H9 (cell line): ENCODE measurements around the gene UTP3. TPM values are rescaled to one million over a fixed set of nuclear protein-coding genes. Genes with fewer than 3 reads are reported as not detected.

Experiments used
- DNase-seq: peaks from one replicate; pipeline ENCODE4 v3.0.0-alpha.2; 2017
- H2AFZ ChIP-seq: one replicate; pipeline ENCODE4 v1.6.1; 2013; ENCODE audit warnings: mild to moderate bottlenecking, low read length, control low read depth, moderate library complexity
- H2AK5ac ChIP-seq: 2 replicates; pipeline ENCODE4 v1.6.1; 2013; ENCODE audit warnings: low read length, control low read depth, mixed read lengths; ENCODE audit not compliant: insufficient read length
- H2BK120ac ChIP-seq: one replicate; pipeline ENCODE4 v1.6.1; 2013; ENCODE audit warnings: low read depth, mild to moderate bottlenecking, low read length, control low read depth, inconsistent platforms; ENCODE audit not compliant: poor library complexity, severe bottlenecking
- H2BK12ac ChIP-seq: 2 replicates; pipeline ENCODE4 v1.6.1; 2013; ENCODE audit warnings: low read length, control low read depth, mixed read lengths, low read depth; ENCODE audit not compliant: insufficient read length
- H2BK15ac ChIP-seq: 2 replicates; pipeline ENCODE4 v1.6.1; 2013; ENCODE audit warnings: low read depth, low read length, control low read depth
- H2BK20ac ChIP-seq: one replicate; pipeline ENCODE4 v1.6.1; 2013; ENCODE audit warnings: low read depth, mild to moderate bottlenecking, low read length, control low read depth, inconsistent platforms; ENCODE audit not compliant: poor library complexity, severe bottlenecking
- H2BK5ac ChIP-seq: 2 replicates; pipeline ENCODE4 v1.6.1; 2013; ENCODE audit warnings: low read length, control low read depth, mixed read lengths; ENCODE audit not compliant: insufficient read length
- H3K14ac ChIP-seq: 2 replicates; pipeline ENCODE4 v1.6.1; 2013; ENCODE audit warnings: low read length, control low read depth; ENCODE audit not compliant: insufficient read depth
- H3K18ac ChIP-seq: 2 replicates; pipeline ENCODE4 v1.6.1; 2013; ENCODE audit warnings: low read depth, mild to moderate bottlenecking, mixed read lengths, low read length, control low read depth; ENCODE audit not compliant: insufficient read length
- H3K23ac ChIP-seq: 2 replicates; pipeline ENCODE4 v1.6.1; 2013; ENCODE audit warnings: low read length, control low read depth, mixed read lengths, low read depth; ENCODE audit not compliant: insufficient read length
- H3K23me2 ChIP-seq: 2 replicates; pipeline ENCODE4 v1.6.1; 2013; ENCODE audit warnings: low read depth, mild to moderate bottlenecking, mixed read lengths, low read length, control low read depth; ENCODE audit not compliant: insufficient read length, poor library complexity, severe bottlenecking
- H3K27ac ChIP-seq: 2 replicates; pipeline ENCODE4 v1.5.1; 2013; ENCODE audit warnings: low read length, control low read depth, mixed read lengths, low read depth; ENCODE audit not compliant: insufficient read length
- H3K27me3 ChIP-seq: 2 replicates; pipeline ENCODE4 v1.6.1; 2013; ENCODE audit warnings: low read length, control low read depth, inconsistent platforms; ENCODE audit not compliant: insufficient read depth
- H3K4ac ChIP-seq: 2 replicates; pipeline ENCODE4 v1.6.1; 2013; ENCODE audit warnings: low read depth, mild to moderate bottlenecking, control low read depth, inconsistent platforms, low read length, moderate library complexity
- H3K4me1 ChIP-seq: 2 replicates; pipeline ENCODE4 v1.6.1; 2013; ENCODE audit warnings: low read length, control low read depth, inconsistent platforms; ENCODE audit not compliant: insufficient read depth
- H3K4me2 ChIP-seq: 2 replicates; pipeline ENCODE4 v1.6.1; 2013; ENCODE audit warnings: low read length, control low read depth, mixed read lengths; ENCODE audit not compliant: insufficient read length, insufficient read depth
- H3K56ac ChIP-seq: 2 replicates; pipeline ENCODE4 v1.6.1; 2013; ENCODE audit warnings: low read depth, mild to moderate bottlenecking, mixed read lengths, low read length, control low read depth; ENCODE audit not compliant: insufficient read length
- H3K79me1 ChIP-seq: 2 replicates; pipeline ENCODE4 v1.6.1; 2013; ENCODE audit warnings: low read depth, mild to moderate bottlenecking, moderate library complexity, low read length, control low read depth, inconsistent platforms; ENCODE audit not compliant: insufficient read depth, poor library complexity, severe bottlenecking
- H3K79me2 ChIP-seq: 2 replicates; pipeline ENCODE4 v1.6.1; 2013; ENCODE audit warnings: low read length, control low read depth, inconsistent platforms; ENCODE audit not compliant: insufficient read depth
- H3K9ac ChIP-seq: 2 replicates; pipeline ENCODE4 v1.6.1; 2013; ENCODE audit warnings: low read length, control low read depth, mixed read lengths; ENCODE audit not compliant: insufficient read length; ENCODE audit errors: extremely low read depth
- H3K9me3 ChIP-seq: one replicate; pipeline ENCODE4 v1.6.1; 2013; ENCODE audit warnings: low read depth, low read length, inconsistent platforms; ENCODE audit not compliant: control insufficient read depth
- H3T11ph ChIP-seq: one replicate; pipeline ENCODE4 v1.6.1; 2013; ENCODE audit warnings: mild to moderate bottlenecking, low read length, control low read depth, inconsistent platforms
- H4K20me1 ChIP-seq: one replicate; pipeline ENCODE4 v1.6.1; 2013; ENCODE audit not compliant: control insufficient read depth, insufficient read length, insufficient read depth
- H4K5ac ChIP-seq: 2 replicates; pipeline ENCODE4 v1.6.1; 2013; ENCODE audit warnings: low read depth, mild to moderate bottlenecking, mixed read lengths, low read length, control low read depth; ENCODE audit not compliant: insufficient read length
- H4K8ac ChIP-seq: replicated peaks from 2 replicates; pipeline ENCODE4 v1.6.1; 2013; ENCODE audit warnings: low read length, control low read depth, mixed read lengths, low read depth; ENCODE audit not compliant: insufficient read length
- H4K91ac ChIP-seq: 2 replicates; pipeline ENCODE4 v1.6.1; 2013; ENCODE audit warnings: low read depth, mild to moderate bottlenecking, moderate library complexity, mixed read lengths, low read length, control low read depth; ENCODE audit not compliant: insufficient read length
- H3K27ac Mint-ChIP-seq, 3 experiments: 2 replicates in 2 of 3; 3 replicates in 1 of 3; pipeline ENCODE4 v1.8.0; 2020 to 2021; ENCODE audit warnings: mixed read lengths in 3 of 3, mild to moderate bottlenecking in 1 of 3, moderate library complexity in 1 of 3
- H3K27me3 Mint-ChIP-seq: 2 replicates; pipeline ENCODE4 v1.8.0; 2021; ENCODE audit warnings: low read depth, mild to moderate bottlenecking, moderate library complexity, mixed read lengths
- H3K36me3 Mint-ChIP-seq, 3 experiments: 2 replicates in 2 of 3; 3 replicates in 1 of 3; pipeline ENCODE4 v1.8.0; 2020 to 2021; ENCODE audit warnings: low read depth in 3 of 3, mixed read lengths in 3 of 3; ENCODE audit not compliant: insufficient read depth in 1 of 3
- H3K4me1 Mint-ChIP-seq, 2 experiments: 2 replicates each; pipeline ENCODE4 v1.8.0; 2020; ENCODE audit warnings: mixed read lengths in 2 of 2
- H3K4me3 Mint-ChIP-seq, 2 experiments: 2 replicates in 1 of 2; 3 replicates in 1 of 2; pipeline ENCODE4 v1.8.0; 2020 to 2021; ENCODE audit warnings: mild to moderate bottlenecking in 2 of 2, mixed read lengths in 2 of 2, moderate library complexity in 1 of 2
- H3K9me3 Mint-ChIP-seq, 2 experiments: 2 replicates in 1 of 2; 3 replicates in 1 of 2; pipeline ENCODE4 v1.8.0; 2020; ENCODE audit warnings: mild to moderate bottlenecking in 2 of 2, mixed read lengths in 2 of 2, moderate library complexity in 1 of 2
- WGBS: extraction: QIAGEN DNeasy Blood & Tissue Kit; methylation state at CpG from one replicate; pipeline ENCODE4 v1.1.7; 2013; ENCODE audit warnings: missing lambda C conversion rate, low lambda C conversion rate, mixed read lengths; ENCODE audit not compliant: insufficient read length; ENCODE audit errors: extremely low coverage; 5-methylcytosine and 5-hydroxymethylcytosine counted together
- total RNA-seq: library from RNA; stranded (reverse); gene quantifications from 2 replicates; pipeline ENCODE4 v1.2.1, GENCODE V29; 2021
- TF ChIP-seq, protein P1 (sequence below): fragments of 200-600 bp; sonication (generic); conservative IDR thresholded peaks from 3 replicates; pipeline ENCODE4 v1.8.0; 2021; ENCODE audit warnings: antibody characterized with exemption, mild to moderate bottlenecking

The UTP3 gene
- total RNA-seq, 1 experiment from 2014 or later = 49.3 TPM

GRCh38 chr4:70704215-70704930 is 16.0 kb downstream of the UTP3 start:
- Histone ChIP-seq H3K79me2 (no peaks in the 10 kb centered on the region), H2BK20ac (no peak overlapping the region), H2BK5ac (no peak overlapping the region), H4K5ac (no peak overlapping the region), H3K4ac (no peak overlapping the region), H3K27ac (peak overlapping the region; percentile 32), H2AK5ac (no peak overlapping the region), H4K8ac (no peak overlapping the region), H3K23ac (no peak overlapping the region), H3K56ac (no peak overlapping the region), H2BK120ac (no peak overlapping the region), H3K27me3 (no peaks in the 10 kb centered on the region), H2AFZ (peak overlapping the region; percentile 5), H3K18ac (no peak overlapping the region), H3K4me1 (no peaks in the 10 kb centered on the region; the same call in 1 of the 2 replicates), H3T11ph (no peak overlapping the region), H3K9ac (peak overlapping the region; percentile 64), H4K20me1 (no peaks in the 10 kb centered on the region), H3K79me1 (no peaks in the 10 kb centered on the region), H3K23me2 (no peaks in the 10 kb centered on the region), H2BK12ac (no peak overlapping the region), H4K91ac (no peak overlapping the region), H3K14ac (0 out of 2 replicates have a peak overlapping the region, but pooled peaks have one; percentile 62), H3K4me2 (peak overlapping the region; percentile 70), H2BK15ac (no peak overlapping the region), H3K9me3 (no peaks in the 10 kb centered on the region)
- Mint-ChIP-seq H3K9me3 (no peaks in the 10 kb centered on the region), H3K36me3 (no peaks in the 10 kb centered on the region; a peak in 1 of 7 replicates), H3K27ac (peak overlapping the region; percentile 92 to 97 (median 93)), H3K27me3 (no peaks in the 10 kb centered on the region), H3K4me3 (peak overlapping the region; percentile 86 to 93), H3K4me1 (peaks cover 18% of the 10 kb centered on the region in 2 experiments)
- no CpG with 5 or more reads among the region's 58 CpGs for WGBS
- DNase-seq = peak; percentile 89
- TF ChIP-seq, protein P1, sequence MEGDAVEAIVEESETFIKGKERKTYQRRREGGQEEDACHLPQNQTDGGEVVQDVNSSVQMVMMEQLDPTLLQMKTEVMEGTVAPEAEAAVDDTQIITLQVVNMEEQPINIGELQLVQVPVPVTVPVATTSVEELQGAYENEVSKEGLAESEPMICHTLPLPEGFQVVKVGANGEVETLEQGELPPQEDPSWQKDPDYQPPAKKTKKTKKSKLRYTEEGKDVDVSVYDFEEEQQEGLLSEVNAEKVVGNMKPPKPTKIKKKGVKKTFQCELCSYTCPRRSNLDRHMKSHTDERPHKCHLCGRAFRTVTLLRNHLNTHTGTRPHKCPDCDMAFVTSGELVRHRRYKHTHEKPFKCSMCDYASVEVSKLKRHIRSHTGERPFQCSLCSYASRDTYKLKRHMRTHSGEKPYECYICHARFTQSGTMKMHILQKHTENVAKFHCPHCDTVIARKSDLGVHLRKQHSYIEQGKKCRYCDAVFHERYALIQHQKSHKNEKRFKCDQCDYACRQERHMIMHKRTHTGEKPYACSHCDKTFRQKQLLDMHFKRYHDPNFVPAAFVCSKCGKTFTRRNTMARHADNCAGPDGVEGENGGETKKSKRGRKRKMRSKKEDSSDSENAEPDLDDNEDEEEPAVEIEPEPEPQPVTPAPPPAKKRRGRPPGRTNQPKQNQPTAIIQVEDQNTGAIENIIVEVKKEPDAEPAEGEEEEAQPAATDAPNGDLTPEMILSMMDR = peak; percentile 48; the same call in 2 of the 3 replicates
